ENCODE data around the gene AUTS2.

The AUTS2 gene

DNA sequence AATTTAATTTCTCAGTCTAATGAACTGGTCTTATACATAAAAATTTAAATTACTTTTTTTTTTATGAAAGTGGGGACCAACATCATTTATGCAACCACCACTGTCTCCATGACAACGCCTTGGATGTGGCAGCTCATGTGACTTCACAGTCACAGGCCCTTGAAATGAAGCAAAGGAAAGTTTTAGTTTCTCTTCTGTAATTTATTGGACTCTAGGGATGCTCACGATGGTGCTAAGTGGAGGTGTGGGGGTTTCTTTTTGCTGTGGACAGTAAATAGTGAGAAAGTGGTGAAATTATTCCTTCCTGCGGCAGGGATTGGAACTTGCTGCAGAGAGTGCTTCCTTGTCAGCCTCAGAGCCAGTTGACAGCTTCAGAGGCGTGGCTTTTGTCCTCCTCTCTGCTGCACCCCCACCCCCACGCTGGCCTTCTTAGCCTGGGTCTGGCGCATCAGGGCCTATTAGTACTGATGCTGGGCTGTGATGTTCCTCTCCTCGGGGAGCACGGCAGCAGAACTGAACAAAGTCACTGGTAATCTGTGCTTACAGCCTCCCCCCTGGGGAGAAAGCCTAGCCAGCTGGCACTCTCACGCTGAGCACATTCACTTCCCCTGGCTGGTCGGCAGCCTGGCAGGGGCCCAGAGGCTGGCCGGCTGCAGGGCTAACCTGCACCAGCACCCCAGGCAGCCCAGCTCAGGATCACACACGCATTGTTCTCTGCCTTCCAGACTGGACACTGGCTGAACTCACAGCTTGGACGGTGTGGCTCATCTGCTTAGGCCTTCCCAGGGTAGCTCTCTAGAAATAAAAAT lies 1016.2 kb downstream of the AUTS2 start:
- TF ChIP-seq, protein P1, sequence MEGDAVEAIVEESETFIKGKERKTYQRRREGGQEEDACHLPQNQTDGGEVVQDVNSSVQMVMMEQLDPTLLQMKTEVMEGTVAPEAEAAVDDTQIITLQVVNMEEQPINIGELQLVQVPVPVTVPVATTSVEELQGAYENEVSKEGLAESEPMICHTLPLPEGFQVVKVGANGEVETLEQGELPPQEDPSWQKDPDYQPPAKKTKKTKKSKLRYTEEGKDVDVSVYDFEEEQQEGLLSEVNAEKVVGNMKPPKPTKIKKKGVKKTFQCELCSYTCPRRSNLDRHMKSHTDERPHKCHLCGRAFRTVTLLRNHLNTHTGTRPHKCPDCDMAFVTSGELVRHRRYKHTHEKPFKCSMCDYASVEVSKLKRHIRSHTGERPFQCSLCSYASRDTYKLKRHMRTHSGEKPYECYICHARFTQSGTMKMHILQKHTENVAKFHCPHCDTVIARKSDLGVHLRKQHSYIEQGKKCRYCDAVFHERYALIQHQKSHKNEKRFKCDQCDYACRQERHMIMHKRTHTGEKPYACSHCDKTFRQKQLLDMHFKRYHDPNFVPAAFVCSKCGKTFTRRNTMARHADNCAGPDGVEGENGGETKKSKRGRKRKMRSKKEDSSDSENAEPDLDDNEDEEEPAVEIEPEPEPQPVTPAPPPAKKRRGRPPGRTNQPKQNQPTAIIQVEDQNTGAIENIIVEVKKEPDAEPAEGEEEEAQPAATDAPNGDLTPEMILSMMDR (IDR thresholded peaks at IDR 0.05; ENCODE audit: control insufficient read depth, extremely low read depth, insufficient read depth) = no peak
- DNase-seq (ENCODE audit: low read depth) = peak; percentile 15

DNA sequence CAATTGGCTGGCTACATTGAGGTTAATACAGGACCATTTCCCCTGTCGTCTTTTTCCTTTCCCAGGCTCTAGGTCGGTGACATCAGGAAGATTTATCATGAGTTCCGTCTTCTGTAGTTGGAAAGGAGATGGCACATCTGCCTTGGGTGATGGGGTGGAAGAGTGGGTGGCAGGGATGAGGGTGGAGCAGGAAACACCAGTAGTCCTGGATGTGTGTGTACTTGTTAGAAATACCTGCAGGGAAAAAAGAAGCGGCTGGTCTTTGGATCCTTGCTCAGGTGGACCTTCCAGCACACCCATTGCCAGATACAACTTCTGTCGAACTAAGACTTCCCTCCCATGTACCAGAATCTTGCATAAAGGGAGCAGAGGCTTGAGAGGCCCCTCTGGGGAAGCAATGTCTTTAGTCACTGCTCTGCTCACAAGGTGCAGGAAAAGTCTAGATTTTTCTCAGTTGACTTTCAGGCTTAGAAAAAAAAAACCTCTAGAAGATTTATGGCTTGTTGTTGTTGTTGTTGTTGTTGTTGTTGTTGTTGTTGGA lies 1016.9 kb downstream of the AUTS2 start:
- DNase-seq (ENCODE audit: low read depth) = no peak
- TF ChIP-seq, protein P1 (IDR thresholded peaks at IDR 0.05; ENCODE audit: control insufficient read depth, extremely low read depth, insufficient read depth) = no peak

More for the DNA sequence above, 1016.2 kb downstream of the AUTS2 start:
- H3K4me3 ChIP-seq (ENCODE audit: low read depth, low read length) = no peak overlapping the region

DNA sequence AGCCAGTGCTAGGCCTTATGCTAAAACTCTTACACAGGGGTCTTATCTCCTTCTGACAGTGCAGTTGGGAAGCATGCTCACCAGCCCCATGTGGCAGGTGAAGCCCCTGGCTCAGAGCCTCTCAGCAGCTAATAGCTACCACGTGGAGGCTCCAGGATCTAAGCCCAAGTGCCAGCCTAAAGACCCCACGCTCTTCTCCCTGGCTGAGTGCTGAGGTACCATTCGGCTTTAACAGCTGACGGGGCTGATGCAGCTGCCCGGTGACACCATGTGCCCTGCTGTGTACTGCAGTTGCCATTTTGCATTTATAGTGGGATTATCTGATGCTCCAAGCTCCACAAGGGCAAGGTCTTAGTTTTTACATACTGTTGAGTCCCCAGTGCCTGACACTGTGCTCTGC lies 1017.9 kb downstream of the AUTS2 start:
- no peak for DNase-seq (ENCODE audit: low read depth)
- no peak overlapping the region for H3K4me3 ChIP-seq (ENCODE audit: low read depth, low read length)

More for the DNA sequence above, 1016.9 kb downstream of the AUTS2 start:
- no peak overlapping the region for H3K4me3 ChIP-seq (ENCODE audit: low read depth, low read length)

DNA sequence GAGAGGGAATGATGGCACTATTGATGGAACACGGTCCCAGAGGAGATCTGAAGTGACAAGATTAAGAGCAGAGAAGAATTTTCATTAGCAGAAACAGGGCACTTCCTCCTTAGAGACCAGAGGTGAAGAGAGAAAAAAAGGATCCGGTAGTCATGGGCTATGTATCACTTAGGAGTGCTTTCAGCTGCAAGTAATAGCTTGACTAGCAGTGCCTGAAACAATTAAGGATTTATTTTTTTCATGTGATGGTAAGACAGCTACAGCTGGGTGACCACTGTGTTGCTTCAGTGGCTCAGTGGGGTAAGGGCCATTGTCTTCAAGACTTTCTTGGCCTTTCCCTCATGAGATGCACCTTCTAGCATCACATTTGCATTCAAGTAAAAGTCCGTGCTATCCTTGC lies 1018.5 kb downstream of the AUTS2 start:
- no peak for DNase-seq (ENCODE audit: low read depth)
- TF ChIP-seq, protein P1 (IDR thresholded peaks at IDR 0.05; ENCODE audit: control insufficient read depth, extremely low read depth, insufficient read depth) = no peak
- no peak overlapping the region for H3K4me3 ChIP-seq (ENCODE audit: low read depth, low read length)

More for the DNA sequence above, 1017.9 kb downstream of the AUTS2 start:
- TF ChIP-seq, protein P1 (IDR thresholded peaks at IDR 0.05; ENCODE audit: control insufficient read depth, extremely low read depth, insufficient read depth) = no peak

DNA sequence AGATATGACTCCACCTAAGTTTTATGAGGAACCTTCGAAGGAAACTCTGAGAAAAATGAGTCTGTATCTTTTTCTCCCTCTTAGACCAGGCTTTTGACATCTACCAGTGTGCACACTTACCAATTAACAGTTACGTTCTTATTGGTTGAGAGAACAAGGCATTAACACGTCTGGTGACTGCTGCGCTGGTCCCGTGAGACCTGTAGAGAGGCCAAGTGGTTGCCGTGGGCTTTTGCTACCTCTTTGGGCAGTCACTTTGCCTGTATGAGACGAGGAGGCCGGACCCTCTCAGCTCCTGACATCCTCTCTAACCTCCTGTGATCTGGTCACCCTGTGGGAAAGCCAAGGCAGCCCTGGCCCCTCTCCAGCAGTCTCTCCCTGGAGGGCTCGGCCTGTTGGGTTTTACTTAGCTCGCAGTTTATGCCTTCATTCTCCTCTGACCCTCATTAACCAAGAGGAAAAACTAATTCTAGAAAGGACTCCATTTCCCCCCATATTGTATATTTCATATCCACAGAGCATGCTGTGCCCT lies 1019.8 kb downstream of the AUTS2 start:
- no peak for DNase-seq (ENCODE audit: low read depth)
- TF ChIP-seq, protein P1 (IDR thresholded peaks at IDR 0.05; ENCODE audit: control insufficient read depth, extremely low read depth, insufficient read depth) = no peak
- no peak overlapping the region for H3K4me3 ChIP-seq (ENCODE audit: low read depth, low read length)

DNA sequence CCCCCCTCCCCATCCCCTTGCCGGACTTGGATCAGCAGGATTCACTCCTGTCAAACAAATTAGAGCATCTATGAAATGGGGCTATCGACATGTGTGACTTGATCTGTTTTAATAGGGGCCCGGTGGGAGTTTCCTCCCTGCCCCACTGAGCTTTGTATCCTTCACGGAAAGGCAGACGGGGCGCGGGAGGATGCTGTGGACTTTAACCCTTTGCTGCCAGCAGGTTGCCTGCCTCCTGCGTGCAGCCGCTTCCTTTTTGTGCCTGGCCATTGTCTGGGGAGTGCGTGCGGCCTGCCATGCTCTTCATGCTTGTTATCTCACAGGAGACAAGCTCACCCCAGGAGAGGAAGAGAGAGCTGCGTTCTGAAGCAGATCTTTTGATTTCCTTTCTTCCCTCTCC lies 1020.9 kb downstream of the AUTS2 start:
- no peak for DNase-seq (ENCODE audit: low read depth)
- H3K4me3 ChIP-seq (ENCODE audit: low read depth, low read length) = no peak overlapping the region
- TF ChIP-seq, protein P1 (IDR thresholded peaks at IDR 0.05; ENCODE audit: control insufficient read depth, extremely low read depth, insufficient read depth) = no peak

Data from LNCaP clone FGC (cell line).